GM19099 (cell line): ENCODE data around the gene WDSUB1.

Source experiments
- POLR2A ChIP-seq: IDR thresholded peaks from 3 replicates; pipeline ENCODE4 v1.6.1; 2011; ENCODE audit warnings: low read depth; ENCODE audit not compliant: insufficient read length; ENCODE audit errors: extremely low read depth

WDSUB1 gene

GRCh38 chr2:159246325-159246988 is 40.0 kb downstream of the WDSUB1 start:
- TF ChIP-seq POLR2A = no peak

GRCh38 chr2:159243529-159243928 is 43.0 kb downstream of the WDSUB1 start:
- TF ChIP-seq POLR2A = no peak

- no peak for TF ChIP-seq POLR2A
Observed at GRCh38 chr2:159234868-159235267, 51.6 kb downstream of the WDSUB1 start.

GRCh38 chr2:159232456-159233170 is 53.9 kb downstream of the WDSUB1 start:
- TF ChIP-seq POLR2A = no peak

GRCh38 chr2:159230145-159230877 is 56.2 kb downstream of the WDSUB1 start:
- no peak for TF ChIP-seq POLR2A

GRCh38 chr2:159229476-159230144 is 56.9 kb downstream of the WDSUB1 start:
- TF ChIP-seq POLR2A = no peak

GRCh38 chr2:159228081-159228581 is 58.4 kb downstream of the WDSUB1 start:
- no peak for TF ChIP-seq POLR2A

GRCh38 chr2:159227467-159227866 is 59.0 kb downstream of the WDSUB1 start:
- TF ChIP-seq POLR2A = no peak

GRCh38 chr2:159226608-159227385 is 59.7 kb downstream of the WDSUB1 start:
- TF ChIP-seq POLR2A = no peak

- no peak for TF ChIP-seq POLR2A
Observed at GRCh38 chr2:159226059-159226461, 60.4 kb downstream of the WDSUB1 start.

- no peak for TF ChIP-seq POLR2A
Observed at GRCh38 chr2:159225025-159226016, 61.2 kb downstream of the WDSUB1 start.

GRCh38 chr2:159224061-159224813 is 62.3 kb downstream of the WDSUB1 start:
- TF ChIP-seq POLR2A = no peak
